Activated naive CD8-positive, alpha-beta T cell treated with anti-CD3 and anti-CD28 coated beads, Interleukin-2, amount 10 ng/mL, durations not matched to agents 7 days and 5 days (primary cell): ENCODE data around the gene CTNNBL1. TPM values are rescaled to one million over a fixed set of nuclear protein-coding genes. Genes with fewer than 3 reads are reported as not detected.

Experiments
- ATAC-seq: fragments of 150-1000 bp; cut with Tn5 transposase; one replicate; pipeline ENCODE4 v1.10.0; 2021; ENCODE audit warnings: low read depth, moderate library complexity
- POLR2A ChIA-PET: fragments of 350-600 bp; sonication (Branson Sonifier 250); formaldehyde crosslinking; loops from one replicate; lab custom pipeline; 2021; ENCODE audit warnings: antibody characterized with exemption; lab: Charles Lee
- DNase-seq: peaks from one replicate; pipeline ENCODE4 v3.0.0; 2021
- H3K27ac Mint-ChIP-seq: one replicate; pipeline ENCODE4 v1.8.0; 2022; ENCODE audit warnings: mild to moderate bottlenecking, mixed read lengths
- H3K27me3 Mint-ChIP-seq: one replicate; pipeline ENCODE4 v1.8.0; 2022; ENCODE audit warnings: mild to moderate bottlenecking, moderate library complexity, mixed read lengths
- H3K36me3 Mint-ChIP-seq: one replicate; pipeline ENCODE4 v1.8.0; 2021; ENCODE audit warnings: mild to moderate bottlenecking, mixed read lengths
- H3K4me1 Mint-ChIP-seq: one replicate; pipeline ENCODE4 v1.8.0; 2021; ENCODE audit warnings: mixed read lengths
- H3K4me3 Mint-ChIP-seq: one replicate; pipeline ENCODE4 v1.8.0; 2022; ENCODE audit warnings: mild to moderate bottlenecking, moderate library complexity, mixed read lengths
- H3K9me3 Mint-ChIP-seq: one replicate; pipeline ENCODE4 v1.8.0; 2021; ENCODE audit warnings: mixed read lengths
- total RNA-seq, 2 experiments: library from RNA; stranded (reverse); gene quantifications; one replicate each; pipeline ENCODE4 v1.2.3, GENCODE V29; 2021

The CTNNBL1 gene
- total RNA-seq, 2 experiments from 2014 or later: 62.3 to 66.7 TPM

GRCh38 chr20:37773291-37773826 lies 79.5 kb downstream of the CTNNBL1 start:
- Mint-ChIP-seq H3K9me3 (peaks cover 2% of the 10 kb centered on the region), H3K36me3 (peaks cover 26% of the 10 kb centered on the region), H3K27ac (no peak overlapping the region), H3K4me1 (peaks cover 4% of the 10 kb centered on the region), H3K4me3 (no peak overlapping the region), H3K27me3 (no peaks in the 10 kb centered on the region)
- POLR2A ChIA-PET: no interaction called here
- ATAC-seq: no peak
- DNase-seq: no peak

DNA sequence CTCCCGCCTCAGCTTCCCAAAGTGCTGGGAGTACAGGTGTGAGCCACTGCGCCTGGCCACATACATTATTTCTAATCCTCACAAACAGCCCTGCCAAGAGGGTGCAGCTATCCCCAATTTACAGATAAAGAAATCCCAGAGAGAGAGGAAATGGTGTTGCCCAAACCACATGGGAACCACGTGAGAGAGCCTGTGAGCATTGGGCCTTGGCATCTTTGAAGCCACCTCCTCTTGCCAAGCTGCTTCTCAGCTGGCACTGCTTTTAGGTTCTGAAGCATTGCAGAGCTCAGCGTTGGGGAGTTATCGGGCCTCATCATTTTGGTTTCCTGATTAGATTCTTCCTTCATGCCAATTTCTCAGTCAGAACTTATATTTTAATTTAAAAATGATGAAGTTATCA lies 80.3 kb downstream of the CTNNBL1 start:
- POLR2A ChIA-PET: no interaction called here
- Mint-ChIP-seq H3K4me1 (peaks cover 4% of the 10 kb centered on the region), H3K27ac (no peak overlapping the region), H3K4me3 (no peak overlapping the region), H3K27me3 (no peaks in the 10 kb centered on the region), H3K9me3 (peaks cover 2% of the 10 kb centered on the region), H3K36me3 (peaks cover 33% of the 10 kb centered on the region)
- ATAC-seq (no peak), DNase-seq (no peak)

GRCh38 chr20:37775200-37775599 lies 81.4 kb downstream of the CTNNBL1 start:
- H3K27ac Mint-ChIP-seq: no peak overlapping the region
- DNase-seq: no peak
- ATAC-seq: no peak
- no peak overlapping the region for H3K4me3 Mint-ChIP-seq
- POLR2A ChIA-PET: no interaction called here
- H3K4me1 Mint-ChIP-seq: peaks cover 4% of the 10 kb centered on the region
- no peaks in the 10 kb centered on the region for H3K27me3 Mint-ChIP-seq
- H3K36me3 Mint-ChIP-seq: peaks cover 32% of the 10 kb centered on the region
- peaks cover 2% of the 10 kb centered on the region for H3K9me3 Mint-ChIP-seq

DNA sequence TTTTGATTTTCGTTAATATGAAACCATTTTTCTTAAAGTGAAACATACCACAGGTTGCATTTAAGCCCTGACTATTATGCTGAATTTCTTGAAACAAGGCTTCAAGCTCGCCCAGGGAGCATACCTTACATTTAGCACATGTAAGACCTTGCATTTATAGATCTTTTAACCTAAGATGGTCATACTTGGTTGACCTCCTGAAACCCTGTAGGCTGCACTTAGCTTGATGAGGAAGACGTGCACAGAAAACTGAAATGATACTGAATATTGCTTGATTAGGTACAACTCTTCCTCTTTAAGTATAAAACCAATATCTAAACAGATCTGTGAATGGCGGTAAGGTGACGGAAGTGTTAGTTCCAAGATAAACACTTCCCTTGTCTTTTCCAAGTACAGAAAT lies 82.2 kb downstream of the CTNNBL1 start:
- H3K9me3 Mint-ChIP-seq: peaks cover 2% of the 10 kb centered on the region
- POLR2A ChIA-PET: no interaction called here
- peaks cover 4% of the 10 kb centered on the region for H3K4me1 Mint-ChIP-seq
- peaks cover 29% of the 10 kb centered on the region for H3K36me3 Mint-ChIP-seq
- no peak overlapping the region for H3K4me3 Mint-ChIP-seq
- no peaks in the 10 kb centered on the region for H3K27me3 Mint-ChIP-seq
- ATAC-seq (no peak), DNase-seq (no peak)
- H3K27ac Mint-ChIP-seq: no peak overlapping the region

DNA sequence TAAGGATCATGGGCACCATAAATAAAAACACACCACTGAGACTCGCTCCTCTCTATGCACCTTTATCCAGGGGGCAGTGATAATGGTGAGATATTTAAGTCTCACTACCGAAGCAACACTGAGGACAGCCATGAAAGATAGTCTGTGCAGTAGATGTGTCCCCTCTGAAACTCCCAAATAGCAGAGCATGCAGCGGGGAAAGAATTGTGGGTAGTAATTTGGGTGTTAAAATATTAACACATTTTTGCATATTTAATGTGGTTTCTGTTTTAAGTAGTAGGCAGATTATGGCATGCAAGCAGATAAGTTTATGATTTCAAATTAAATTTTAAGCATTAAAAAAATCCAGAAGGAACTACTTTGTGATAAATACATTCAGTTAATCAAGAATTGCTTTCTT lies 82.7 kb downstream of the CTNNBL1 start:
- POLR2A ChIA-PET: no interaction called here
- no peak overlapping the region for H3K4me3 Mint-ChIP-seq
- peaks cover 2% of the 10 kb centered on the region for H3K9me3 Mint-ChIP-seq
- no peak for DNase-seq
- peaks cover 31% of the 10 kb centered on the region for H3K36me3 Mint-ChIP-seq
- peaks cover 4% of the 10 kb centered on the region for H3K4me1 Mint-ChIP-seq
- H3K27me3 Mint-ChIP-seq: no peaks in the 10 kb centered on the region
- H3K27ac Mint-ChIP-seq: no peak overlapping the region
- no peak for ATAC-seq

DNA sequence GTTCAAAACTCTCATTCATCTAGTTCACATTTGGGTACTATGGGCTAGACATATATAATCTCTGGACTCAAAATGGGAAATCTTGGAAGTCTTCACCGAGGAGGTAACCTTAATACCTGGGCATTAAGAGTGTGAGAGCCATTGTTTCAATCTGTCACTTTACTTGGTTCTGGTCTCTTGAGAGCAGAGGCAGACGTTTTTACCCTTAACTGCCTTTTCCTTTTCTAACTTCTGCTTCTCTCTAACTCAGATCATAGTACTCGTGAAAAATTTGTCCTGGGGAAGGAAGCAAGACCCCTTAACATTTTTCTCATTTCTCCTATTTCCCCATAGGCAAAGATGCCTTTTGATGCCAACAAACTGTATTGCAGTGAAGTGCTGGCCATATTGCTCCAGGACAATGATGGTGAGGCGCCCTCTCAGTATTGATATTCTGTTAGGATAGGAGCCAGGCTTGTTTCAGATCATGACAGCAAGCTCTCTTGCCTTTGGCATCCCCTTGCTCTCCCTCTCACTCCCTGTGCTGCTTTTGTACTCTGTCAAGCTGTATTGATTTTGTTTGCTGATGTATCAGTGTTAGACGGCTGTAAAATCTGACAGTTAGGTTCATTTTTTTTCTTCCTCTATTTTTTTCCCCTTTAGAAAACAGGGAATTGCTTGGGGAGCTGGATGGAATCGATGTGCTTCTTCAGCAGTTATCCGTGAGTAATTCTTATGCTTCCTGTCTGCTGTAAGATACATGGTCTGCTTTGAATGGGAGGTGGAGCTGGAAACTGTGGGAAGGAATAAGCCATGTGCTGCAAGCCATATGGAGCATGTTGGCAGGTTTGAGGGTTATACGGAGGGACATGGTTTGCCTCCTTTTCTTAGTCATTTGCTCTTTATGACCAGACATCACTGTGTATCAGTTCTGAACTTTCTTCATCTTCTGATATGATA lies 83.5 kb downstream of the CTNNBL1 start:
- Mint-ChIP-seq H3K36me3 (peaks cover 37% of the 10 kb centered on the region), H3K4me1 (peaks cover 4% of the 10 kb centered on the region), H3K27me3 (no peaks in the 10 kb centered on the region), H3K9me3 (peaks cover 2% of the 10 kb centered on the region), H3K4me3 (no peak overlapping the region), H3K27ac (no peak overlapping the region)
- POLR2A ChIA-PET: no interaction called here
- ATAC-seq: no peak
- DNase-seq: no peak

- Mint-ChIP-seq H3K27ac (no peak overlapping the region), H3K27me3 (no peaks in the 10 kb centered on the region), H3K36me3 (peaks cover 36% of the 10 kb centered on the region), H3K9me3 (peaks cover 2% of the 10 kb centered on the region), H3K4me3 (no peak overlapping the region), H3K4me1 (peaks cover 4% of the 10 kb centered on the region)
- POLR2A ChIA-PET: no interaction called here
- DNase-seq: no peak
- no peak for ATAC-seq
These were observed 84.3 kb downstream of the CTNNBL1 start for GRCh38 chr20:37777988-37778659.

DNA sequence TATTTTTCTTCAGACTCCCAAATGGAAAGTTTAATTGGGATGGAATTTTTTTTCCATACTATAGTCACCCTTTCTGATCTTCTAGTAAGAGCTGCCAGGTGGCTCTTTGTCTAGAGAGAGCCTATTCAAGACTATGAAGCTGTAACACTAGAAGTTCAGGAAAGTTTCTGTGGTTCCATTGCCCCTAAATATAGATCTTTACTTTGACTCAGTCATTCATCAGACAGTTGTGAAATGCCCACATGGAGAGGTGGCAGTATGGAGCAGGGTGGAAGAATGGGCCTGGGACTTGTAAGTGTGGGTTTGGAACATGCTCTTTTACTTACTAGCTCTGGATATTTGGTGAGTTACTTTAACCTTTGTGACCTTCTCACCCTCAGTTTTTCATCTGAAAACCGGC lies 87.8 kb downstream of the CTNNBL1 start:
- ATAC-seq (no peak), DNase-seq (no peak)
- Mint-ChIP-seq H3K9me3 (no peaks in the 10 kb centered on the region), H3K27me3 (no peaks in the 10 kb centered on the region), H3K27ac (no peak overlapping the region), H3K36me3 (peaks cover 41% of the 10 kb centered on the region), H3K4me1 (no peaks in the 10 kb centered on the region), H3K4me3 (no peak overlapping the region)
- POLR2A ChIA-PET: no interaction called here

DNA sequence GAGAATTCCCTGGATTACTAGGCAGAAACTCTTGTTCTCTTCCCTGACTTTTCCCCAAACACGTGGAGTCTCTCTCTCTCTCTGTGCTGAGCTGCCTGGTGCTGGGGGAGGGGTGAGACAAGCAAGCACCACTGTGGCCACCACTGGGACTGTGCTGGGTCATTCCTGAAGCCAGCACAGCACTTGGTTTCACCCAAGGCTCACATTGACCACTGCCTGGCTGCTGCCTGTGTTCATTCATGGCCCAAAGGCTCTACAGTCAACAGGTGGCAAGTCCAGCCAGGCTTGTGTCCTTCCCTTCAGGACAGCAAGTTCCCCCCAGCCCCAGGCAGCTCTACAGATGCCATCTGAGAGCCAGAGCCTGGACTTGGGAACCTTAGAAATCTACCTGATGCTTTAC lies 92.2 kb downstream of the CTNNBL1 start:
- Mint-ChIP-seq H3K27me3 (no peaks in the 10 kb centered on the region), H3K36me3 (peaks cover 52% of the 10 kb centered on the region), H3K9me3 (no peaks in the 10 kb centered on the region), H3K27ac (no peak overlapping the region), H3K4me1 (no peaks in the 10 kb centered on the region), H3K4me3 (no peak overlapping the region)
- POLR2A ChIA-PET: no interaction called here
- ATAC-seq (no peak), DNase-seq (no peak)

GRCh38 chr20:37789408-37789807 lies 95.6 kb downstream of the CTNNBL1 start:
- ATAC-seq: no peak
- H3K4me1 Mint-ChIP-seq: no peaks in the 10 kb centered on the region
- POLR2A ChIA-PET: no interaction called here
- no peak overlapping the region for H3K4me3 Mint-ChIP-seq
- H3K36me3 Mint-ChIP-seq: peaks cover 56% of the 10 kb centered on the region
- no peaks in the 10 kb centered on the region for H3K27me3 Mint-ChIP-seq
- DNase-seq: no peak
- H3K9me3 Mint-ChIP-seq: peaks cover 3% of the 10 kb centered on the region
- no peak overlapping the region for H3K27ac Mint-ChIP-seq

GRCh38 chr20:37790900-37791299 lies 97.1 kb downstream of the CTNNBL1 start:
- H3K4me3 Mint-ChIP-seq: no peak overlapping the region
- DNase-seq (no peak), ATAC-seq (no peak)
- H3K36me3 Mint-ChIP-seq: peaks cover 55% of the 10 kb centered on the region
- H3K27me3 Mint-ChIP-seq: no peaks in the 10 kb centered on the region
- peaks cover 3% of the 10 kb centered on the region for H3K9me3 Mint-ChIP-seq
- POLR2A ChIA-PET: interaction anchor here (0.5 kb wide), 2 partner anchors 12 to 1132 kb away, joined by 3 to 4 read pairs; no protein-coding TSS in a partner anchor
- H3K4me1 Mint-ChIP-seq: no peaks in the 10 kb centered on the region
- H3K27ac Mint-ChIP-seq: no peak overlapping the region

GRCh38 chr20:37796121-37796520 lies 102.3 kb downstream of the CTNNBL1 start:
- Mint-ChIP-seq H3K27me3 (no peaks in the 10 kb centered on the region), H3K9me3 (peaks cover 3% of the 10 kb centered on the region), H3K4me3 (no peak overlapping the region), H3K4me1 (no peaks in the 10 kb centered on the region), H3K27ac (no peak overlapping the region), H3K36me3 (peaks cover 39% of the 10 kb centered on the region)
- ATAC-seq: no peak
- POLR2A ChIA-PET: interaction anchor here (0.7 kb wide), 1 partner anchor 236 kb away, joined by 4 read pairs; no protein-coding TSS in a partner anchor
- DNase-seq: no peak

GRCh38 chr20:37796733-37797132 lies 102.9 kb downstream of the CTNNBL1 start:
- H3K36me3 Mint-ChIP-seq: peaks cover 34% of the 10 kb centered on the region

More at GRCh38 chr20:37796733-37797132, 102.9 kb downstream of the CTNNBL1 start:
- POLR2A ChIA-PET: interaction anchor here (0.7 kb wide), 1 partner anchor 236 kb away, joined by 4 read pairs; no protein-coding TSS in a partner anchor
- DNase-seq (no peak), ATAC-seq (no peak)
- Mint-ChIP-seq H3K9me3 (peaks cover 3% of the 10 kb centered on the region), H3K4me3 (no peak overlapping the region), H3K27me3 (no peaks in the 10 kb centered on the region), H3K27ac (no peak overlapping the region), H3K4me1 (no peaks in the 10 kb centered on the region)
